ENCODE measurements around the gene HSDL2. TPM values are rescaled to one million over a fixed set of nuclear protein-coding genes. Genes with fewer than 3 reads are reported as not detected.
A peak's percentile ranks its signal among the peaks of the same experiment; 100 is the strongest.
"Not testable (repeated sequence)": the region's sequence is repeated elsewhere in the genome, so short reads cannot be mapped to it uniquely, and the experiment has no call there.

The HSDL2 gene
- total RNA-seq, 2 experiments from 2014 or later = 20.1 to 21.6 TPM

- peaks cover 26% of the 10 kb centered on the region for H3K4me1 Mint-ChIP-seq
- POLR2A ChIA-PET; H3K4me3 Mint-ChIP-seq; ATAC-seq (ENCODE audit: low read depth); H3K27me3 Mint-ChIP-seq; H3K27ac Mint-ChIP-seq; DNase-seq: not testable (repeated sequence)
- peaks cover 16% of the 10 kb centered on the region for H3K9me3 Mint-ChIP-seq
- H3K36me3 Mint-ChIP-seq = peaks cover 26% of the 10 kb centered on the region
Measured at GRCh38 chr9:112374232-112374631, 5.7 kb upstream of the HSDL2 start.

DNA sequence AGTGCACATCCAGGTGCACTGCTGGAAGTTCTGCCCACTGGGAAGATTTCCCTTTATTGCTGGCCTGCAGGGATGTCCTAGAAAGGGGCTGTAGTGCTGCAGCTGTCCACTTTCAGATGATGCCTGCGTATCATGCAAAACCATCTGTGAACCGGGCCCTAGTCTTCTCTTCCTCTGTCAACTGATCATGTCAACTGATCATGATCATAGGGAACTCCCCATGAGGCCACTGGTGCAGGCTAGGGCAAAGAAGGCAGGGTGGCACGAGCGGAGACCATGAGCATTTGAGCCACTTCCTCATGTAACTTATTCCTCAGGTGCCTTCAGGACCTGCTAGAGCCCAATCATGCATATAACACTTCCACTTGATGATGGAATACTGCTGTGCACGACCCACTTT, 4.5 kb upstream of the HSDL2 start:
- Mint-ChIP-seq H3K4me3 (no peak overlapping the region), H3K4me1 (peaks cover 26% of the 10 kb centered on the region), H3K36me3 (peaks cover 26% of the 10 kb centered on the region), H3K9me3 (peaks cover 9% of the 10 kb centered on the region), H3K27ac (no peak overlapping the region), H3K27me3 (no peaks in the 10 kb centered on the region)
- ATAC-seq (ENCODE audit: low read depth) (no peak), DNase-seq (no peak)
- POLR2A ChIA-PET = no interaction called here

DNA sequence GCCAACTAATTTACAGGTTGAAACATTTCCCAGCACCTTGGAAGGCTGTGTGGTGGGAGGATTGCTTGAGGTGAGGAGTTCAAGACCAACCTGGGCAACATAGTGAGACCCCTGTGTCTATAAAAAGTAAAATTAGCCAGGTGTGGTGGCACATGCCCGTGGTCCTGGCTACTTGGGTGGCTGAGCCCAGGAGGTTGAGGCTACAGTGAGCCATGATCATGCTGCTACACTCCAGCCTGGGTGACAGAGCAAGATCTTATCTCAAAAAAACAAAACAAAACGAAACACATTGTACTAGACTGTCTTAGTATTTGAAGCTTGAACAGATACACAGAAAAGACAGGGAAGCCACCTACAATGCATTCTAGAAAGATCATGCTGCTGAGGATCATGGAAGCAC, 2.8 kb upstream of the HSDL2 start:
- ATAC-seq (ENCODE audit: low read depth) (no peak), DNase-seq (no peak)
- Mint-ChIP-seq H3K27me3 (no peaks in the 10 kb centered on the region), H3K27ac (no peak overlapping the region), H3K4me3 (peak overlapping the region; percentile 99), H3K9me3 (peaks cover 7% of the 10 kb centered on the region), H3K36me3 (peaks cover 21% of the 10 kb centered on the region), H3K4me1 (peaks cover 37% of the 10 kb centered on the region)
- POLR2A ChIA-PET = interaction anchor here (1.1 kb wide), 1 partner anchor 43 kb away, joined by 4 read pairs; the partner anchor contains the start of gene PTBP3

DNA sequence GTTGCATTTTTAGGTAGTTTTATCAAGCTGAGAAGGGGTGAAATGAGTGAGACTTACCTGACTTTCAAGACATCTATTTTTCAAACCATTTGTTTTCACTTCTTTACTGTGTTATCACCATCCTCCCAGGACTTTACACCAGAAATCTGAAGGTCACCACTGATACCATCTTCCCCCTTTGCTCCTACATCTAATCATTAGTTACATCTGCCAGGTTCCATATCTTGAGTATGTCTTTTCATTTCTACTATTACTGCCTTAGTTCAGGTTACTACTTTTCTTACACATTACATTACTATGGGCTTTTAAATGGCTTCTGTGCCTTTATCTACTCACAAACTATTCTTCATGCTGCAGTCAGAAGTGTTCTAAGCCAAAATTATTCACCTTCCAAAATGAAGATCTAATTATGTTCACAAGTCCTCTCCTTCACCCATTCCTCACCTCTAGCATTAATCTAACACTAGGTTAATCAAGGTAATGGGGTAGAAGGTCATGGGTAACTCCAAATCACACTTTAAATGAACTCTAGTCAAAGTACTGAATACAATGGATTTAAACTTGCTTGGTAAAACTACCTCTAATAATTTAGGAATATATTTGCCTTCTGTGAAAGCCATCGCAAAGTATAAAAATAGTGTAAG, 2.1 kb upstream of the HSDL2 start:
- DNase-seq (no peak), ATAC-seq (ENCODE audit: low read depth) (no peak)
- H3K4me1 Mint-ChIP-seq = peaks cover 40% of the 10 kb centered on the region
- peak overlapping the region; percentile 44 for H3K27ac Mint-ChIP-seq
- no peaks in the 10 kb centered on the region for H3K27me3 Mint-ChIP-seq
- H3K4me3 Mint-ChIP-seq = peak overlapping the region; percentile 99
- H3K9me3 Mint-ChIP-seq = peaks cover 5% of the 10 kb centered on the region
- peaks cover 18% of the 10 kb centered on the region for H3K36me3 Mint-ChIP-seq
- POLR2A ChIA-PET = interaction anchor here (1.1 to 1.7 kb wide), 2 partner anchors 44 to 59 kb away, joined by 4 read pairs; partner anchors contain the start of gene PTBP3

- H3K36me3 Mint-ChIP-seq = peaks cover 16% of the 10 kb centered on the region
- peaks cover 3% of the 10 kb centered on the region for H3K9me3 Mint-ChIP-seq
- DNase-seq (peak; percentile 43), ATAC-seq (ENCODE audit: low read depth) (no peak)
- H3K27ac Mint-ChIP-seq = peak overlapping the region; percentile 98
- H3K4me1 Mint-ChIP-seq = peaks cover 45% of the 10 kb centered on the region
- POLR2A ChIA-PET = interaction anchor here (0.7 to 2.7 kb wide), 14 partner anchors 10 to 895 kb away, joined by 3 to 26 read pairs (median 5); partner anchors contain the start of genes DNAJC25, ECPAS, INIP and KIAA1958
- H3K4me3 Mint-ChIP-seq = peak overlapping the region; percentile 99
- no peaks in the 10 kb centered on the region for H3K27me3 Mint-ChIP-seq
Measured at GRCh38 chr9:112378328-112379176, 1.4 kb upstream of the HSDL2 start.

- POLR2A ChIA-PET = interaction anchor here (0.6 to 2.7 kb wide), 23 partner anchors 9 to 896 kb away, joined by 3 to 26 read pairs (median 4); partner anchors contain the start of genes DNAJC25, ECPAS, INIP and KIAA1958
- Mint-ChIP-seq H3K4me3 (peak overlapping the region; percentile 99), H3K27ac (peak overlapping the region; percentile 98), H3K36me3 (peaks cover 14% of the 10 kb centered on the region), H3K4me1 (peaks cover 44% of the 10 kb centered on the region), H3K27me3 (no peaks in the 10 kb centered on the region), H3K9me3 (peaks cover 3% of the 10 kb centered on the region)
- ATAC-seq (ENCODE audit: low read depth) = peak; percentile 97
- DNase-seq = peak; percentile 98
Measured at GRCh38 chr9:112379177-112380101, 469 bp upstream of the HSDL2 start.

DNA sequence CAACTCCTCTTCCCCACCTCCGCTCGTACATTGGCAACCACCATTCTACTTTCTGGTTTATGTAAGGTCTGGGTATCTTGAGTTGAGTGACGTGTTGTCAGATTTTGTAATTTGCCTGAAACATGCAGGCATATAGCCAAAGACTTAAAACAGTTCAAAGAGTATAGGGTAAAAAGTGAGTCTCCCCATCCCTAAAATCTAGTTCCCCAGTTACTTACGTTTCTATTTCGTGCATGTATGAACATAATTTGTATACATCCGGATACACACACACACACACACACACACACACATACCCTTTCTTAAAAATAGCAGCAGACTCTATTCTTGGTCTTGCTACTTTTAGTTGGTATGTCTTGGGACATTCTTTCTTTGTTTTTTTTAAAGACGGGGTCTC, 915 bp downstream of the HSDL2 start:
- Mint-ChIP-seq H3K36me3 (peaks cover 8% of the 10 kb centered on the region), H3K9me3 (no peaks in the 10 kb centered on the region), H3K4me1 (peaks cover 42% of the 10 kb centered on the region), H3K27me3 (no peaks in the 10 kb centered on the region), H3K4me3 (peak overlapping the region; percentile 99), H3K27ac (peak overlapping the region; percentile 98)
- POLR2A ChIA-PET = interaction anchor here (1.0 to 2.7 kb wide), 4 partner anchors 105 to 370 kb away, joined by 3 to 26 read pairs (median 14); partner anchors contain the start of genes INIP, KIAA1958 and SNX30
- ATAC-seq (ENCODE audit: low read depth) = no peak
- DNase-seq = no peak

GRCh38 chr9:112382066-112382465, 2.2 kb downstream of the HSDL2 start:
- DNase-seq (no peak), ATAC-seq (ENCODE audit: low read depth) (no peak)
- Mint-ChIP-seq H3K36me3 (peaks cover 1% of the 10 kb centered on the region), H3K4me3 (no peak overlapping the region), H3K27me3 (no peaks in the 10 kb centered on the region), H3K9me3 (no peaks in the 10 kb centered on the region), H3K27ac (no peak overlapping the region), H3K4me1 (peaks cover 45% of the 10 kb centered on the region)
- POLR2A ChIA-PET = interaction anchor here (0.6 kb wide), 1 partner anchor 285 kb away, joined by 5 read pairs; no protein-coding TSS in a partner anchor

DNA sequence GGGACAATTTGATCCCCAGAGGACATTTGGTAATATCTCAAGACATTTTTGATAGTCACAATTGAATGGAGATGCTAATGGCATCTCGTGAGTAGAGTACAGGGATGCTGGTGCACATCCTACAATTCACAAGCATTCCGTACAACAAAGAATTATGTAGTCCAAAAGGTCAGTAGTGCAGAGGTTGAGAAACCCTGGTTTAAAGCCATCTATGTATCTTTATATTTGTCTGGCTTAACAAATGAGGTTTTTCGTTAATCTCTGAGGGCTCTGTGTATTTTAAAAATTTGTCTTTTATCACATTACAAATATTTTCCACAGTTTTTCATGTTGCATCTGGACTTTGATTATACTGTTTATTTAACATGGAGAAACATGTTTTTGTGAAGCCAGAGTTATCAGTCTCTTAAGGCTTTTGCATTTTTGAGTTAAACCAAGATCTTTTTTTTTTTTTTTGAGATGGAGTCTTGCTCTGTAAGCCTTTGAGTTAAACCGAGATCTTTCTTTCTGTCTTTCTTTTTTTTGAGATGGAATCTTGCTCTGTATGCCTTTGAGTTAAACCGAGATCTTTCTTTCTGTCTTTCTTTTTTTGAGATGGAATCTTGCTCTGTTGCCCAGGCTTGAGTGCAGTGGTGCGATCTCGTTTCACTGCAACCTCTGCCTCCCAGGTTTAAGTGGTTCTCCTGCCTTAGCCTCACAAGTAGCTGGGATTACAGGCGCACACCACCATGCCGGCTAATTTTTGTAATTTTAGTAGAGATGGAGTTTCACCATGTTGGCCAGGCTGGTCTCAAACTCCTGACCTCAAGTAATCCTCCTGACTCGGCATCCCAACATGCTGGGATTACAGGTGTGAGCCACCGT, 2.8 kb downstream of the HSDL2 start:
- H3K9me3 Mint-ChIP-seq = no peaks in the 10 kb centered on the region
- POLR2A ChIA-PET = interaction anchor here (0.6 kb wide), 1 partner anchor 285 kb away, joined by 5 read pairs; no protein-coding TSS in a partner anchor
- H3K27ac Mint-ChIP-seq = no peak overlapping the region
- peaks cover 45% of the 10 kb centered on the region for H3K4me1 Mint-ChIP-seq
- H3K4me3 Mint-ChIP-seq = no peak overlapping the region
- no peaks in the 10 kb centered on the region for H3K27me3 Mint-ChIP-seq
- H3K36me3 Mint-ChIP-seq = peaks cover 3% of the 10 kb centered on the region
- ATAC-seq (ENCODE audit: low read depth) (no peak), DNase-seq (no peak)

- H3K4me1 Mint-ChIP-seq = peaks cover 37% of the 10 kb centered on the region
- no peaks in the 10 kb centered on the region for H3K27me3 Mint-ChIP-seq
- H3K4me3 Mint-ChIP-seq = no peak overlapping the region
- no peak overlapping the region for H3K27ac Mint-ChIP-seq
- H3K9me3 Mint-ChIP-seq = peaks cover 1% of the 10 kb centered on the region
- DNase-seq (no peak), ATAC-seq (ENCODE audit: low read depth) (no peak)
- peaks cover 4% of the 10 kb centered on the region for H3K36me3 Mint-ChIP-seq
- POLR2A ChIA-PET = interaction anchor here (1.5 kb wide), 1 partner anchor 102 kb away, joined by 4 read pairs; the partner anchor contains the start of gene KIAA1958
Measured at GRCh38 chr9:112384219-112384618, 4.3 kb downstream of the HSDL2 start.

GRCh38 chr9:112384690-112385089, 4.8 kb downstream of the HSDL2 start:
- Mint-ChIP-seq H3K36me3 (peaks cover 4% of the 10 kb centered on the region), H3K9me3 (peaks cover 1% of the 10 kb centered on the region), H3K27ac (no peak overlapping the region), H3K27me3 (no peaks in the 10 kb centered on the region), H3K4me3 (no peak overlapping the region), H3K4me1 (peaks cover 37% of the 10 kb centered on the region)
- no peak for ATAC-seq (ENCODE audit: low read depth)
- DNase-seq = no peak
- POLR2A ChIA-PET = interaction anchor here (1.5 kb wide), 1 partner anchor 102 kb away, joined by 4 read pairs; the partner anchor contains the start of gene KIAA1958

DNA sequence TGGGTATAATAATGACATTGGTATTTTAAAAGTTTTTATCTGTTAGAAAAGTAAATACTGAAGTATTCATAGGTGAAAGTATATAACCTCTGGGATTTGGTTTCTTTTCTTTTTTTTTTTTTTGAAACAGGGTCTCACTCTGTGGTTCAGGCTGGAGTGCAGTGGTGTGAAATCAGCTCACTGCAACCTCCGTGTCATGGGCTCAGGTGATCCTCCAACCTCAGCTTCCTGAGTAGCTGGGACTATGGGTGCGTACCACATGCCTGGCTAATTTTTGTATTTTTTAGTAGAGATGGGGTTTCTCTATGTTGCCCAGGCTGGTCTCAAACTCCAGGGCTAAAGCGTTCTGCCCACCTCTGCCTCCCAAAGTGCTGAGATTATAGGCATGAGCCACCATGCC, 7.2 kb downstream of the HSDL2 start:
- POLR2A ChIA-PET = no interaction called here
- peaks cover 4% of the 10 kb centered on the region for H3K36me3 Mint-ChIP-seq
- peak overlapping the region; percentile 46 for H3K27ac Mint-ChIP-seq
- no peaks in the 10 kb centered on the region for H3K27me3 Mint-ChIP-seq
- DNase-seq (no peak), ATAC-seq (ENCODE audit: low read depth) (peak; percentile 82)
- peak overlapping the region; percentile 42 for H3K4me3 Mint-ChIP-seq
- peaks cover 26% of the 10 kb centered on the region for H3K4me1 Mint-ChIP-seq
- H3K9me3 Mint-ChIP-seq = peaks cover 1% of the 10 kb centered on the region

All from activated naive CD8-positive, alpha-beta T cell treated with anti-CD3 and anti-CD28 coated beads, Interleukin-2, amount 10 ng/mL, durations not matched to agents 7 days and 5 days (primary cell).